ENCODE measurements around the gene PTPRQ. TPM values are rescaled to one million over a fixed set of nuclear protein-coding genes. Genes with fewer than 3 reads are reported as not detected.

PTPRQ gene
- total RNA-seq, 1 experiment from 2014 or later: not detected

DNA sequence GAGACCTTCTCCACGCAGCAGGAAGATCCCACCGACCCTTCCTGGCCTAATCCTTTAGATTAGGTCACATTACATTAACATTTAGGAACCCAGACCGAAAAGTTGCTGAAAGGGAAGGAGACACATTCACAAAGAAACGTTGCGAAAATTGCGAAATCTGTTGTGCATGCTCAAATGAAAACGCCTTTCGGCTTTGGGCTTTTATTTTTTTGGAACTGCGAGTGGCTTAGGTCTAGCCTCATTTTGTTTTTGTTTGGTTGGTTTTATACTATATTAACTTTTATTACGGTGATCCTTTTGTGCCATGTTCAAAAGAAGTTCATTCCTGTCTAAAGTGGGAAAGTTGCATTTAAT is 264.9 kb downstream of the PTPRQ start:
- Mint-ChIP-seq H3K27ac (no peak overlapping the region), H3K36me3 (no peaks in the 10 kb centered on the region), H3K4me1 (peaks cover 56% of the 10 kb centered on the region), H3K27me3 (ENCODE audit: low read depth) (peaks cover 98% of the 10 kb centered on the region), H3K4me3 (peak overlapping the region; percentile 72), H3K9me3 (no peaks in the 10 kb centered on the region)
- TF ChIP-seq ZNF396 (CRISPR knock-in tag; IDR thresholded peaks at IDR 0.05; ENCODE audit: borderline replicate concordance): no peak
- no peak for TF ChIP-seq PRRX2 (CRISPR knock-in tag; IDR thresholded peaks at IDR 0.05)
- no peak for TF ChIP-seq HMGA2 (CRISPR knock-in tag; IDR thresholded peaks at IDR 0.05)
- TF ChIP-seq CBFB (CRISPR knock-in tag; IDR thresholded peaks at IDR 0.05; ENCODE audit: low read depth): no peak
- TF ChIP-seq IRF2 (CRISPR knock-in tag; IDR thresholded peaks at IDR 0.05; ENCODE audit: borderline replicate concordance, low read depth): no peak
- TF ChIP-seq ZNF317 (CRISPR knock-in tag; IDR thresholded peaks at IDR 0.05; ENCODE audit: borderline replicate concordance, low read depth): no peak
- no peak for TF ChIP-seq EMX1 (CRISPR knock-in tag; IDR thresholded peaks at IDR 0.05)
- TF ChIP-seq JUN (CRISPR knock-in tag; IDR thresholded peaks at IDR 0.05): no peak
- TF ChIP-seq OVOL2 (CRISPR knock-in tag; IDR thresholded peaks at IDR 0.05; ENCODE audit: borderline replicate concordance): no peak
- TF ChIP-seq ARID4B (CRISPR knock-in tag; IDR thresholded peaks at IDR 0.05; ENCODE audit: borderline replicate concordance): no peak
- no peak for TF ChIP-seq NFATC4 (CRISPR knock-in tag; IDR thresholded peaks at IDR 0.05)
- DNase-seq (ENCODE audit: low spot score) (no peak), ATAC-seq (no peak)
- POLR2A ChIA-PET: no interaction called here
- CTCF ChIA-PET: interaction anchor here (0.7 to 1.2 kb wide), 2 partner anchors 226 to 620 kb away, joined by 4 read pairs; no protein-coding TSS in a partner anchor

DNA sequence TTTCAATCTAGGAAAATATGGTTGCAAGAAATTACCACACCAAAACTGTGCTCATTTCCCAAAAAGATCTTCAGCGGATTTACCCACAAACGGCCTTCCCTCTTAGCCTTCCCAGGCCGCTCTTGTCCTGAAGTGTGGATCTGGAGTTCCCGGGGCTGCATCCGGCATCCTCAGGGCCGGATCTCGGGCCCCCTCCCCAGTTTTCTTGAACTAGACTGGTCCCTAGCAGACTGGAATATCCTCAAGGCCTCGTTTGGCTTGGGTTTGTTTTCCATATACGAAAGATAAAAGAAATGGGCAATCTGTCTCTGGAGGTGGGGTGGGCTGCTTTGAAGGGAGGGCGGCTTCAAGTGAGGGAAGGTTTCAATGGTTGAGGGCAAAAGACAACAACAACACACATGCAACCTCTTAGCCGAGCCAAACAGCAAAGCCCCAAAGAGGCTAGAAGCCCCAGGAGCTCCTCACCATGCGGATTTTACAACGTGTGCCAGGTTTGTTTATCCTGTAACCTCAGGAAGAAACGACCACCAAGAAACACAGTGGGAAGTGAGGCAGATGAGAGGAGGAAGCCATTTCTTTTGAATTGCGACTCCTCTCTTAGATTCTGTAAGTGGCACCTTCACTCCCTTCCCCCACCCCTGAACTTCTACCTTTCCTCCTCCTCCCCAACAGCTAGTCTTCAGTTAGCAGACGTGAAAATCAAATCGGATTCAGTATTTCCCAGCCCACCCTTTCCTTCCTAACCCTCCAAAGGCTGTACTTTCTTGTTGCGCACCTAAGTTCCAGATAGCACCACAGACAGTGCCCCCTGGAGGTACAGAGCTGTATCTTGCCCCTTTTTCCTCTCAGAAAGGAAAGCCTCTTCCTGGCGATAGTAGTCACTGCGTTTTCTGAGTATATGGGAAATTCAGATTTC is 266.0 kb downstream of the PTPRQ start:
- H3K27ac Mint-ChIP-seq: no peak overlapping the region
- H3K4me3 Mint-ChIP-seq: peak overlapping the region; percentile 65
- ChIA-PET CTCF (interaction anchor here (0.5 to 2.1 kb wide), 15 partner anchors 8 to 408 kb away, joined by 3 to 19 read pairs (median 4); no protein-coding TSS in a partner anchor), POLR2A (no interaction called here)
- TF ChIP-seq SMAD3 (CRISPR knock-in tag; IDR thresholded peaks at IDR 0.05; ENCODE audit: borderline replicate concordance): no peak
- no peak for TF ChIP-seq OVOL2 (CRISPR knock-in tag; IDR thresholded peaks at IDR 0.05; ENCODE audit: borderline replicate concordance)
- no peak for TF ChIP-seq JUN (CRISPR knock-in tag; IDR thresholded peaks at IDR 0.05)
- TF ChIP-seq ZMAT4 (CRISPR knock-in tag; IDR thresholded peaks at IDR 0.05): no peak
- TF ChIP-seq ZNF263 (CRISPR knock-in tag; IDR thresholded peaks at IDR 0.05; ENCODE audit: low read depth): no peak
- TF ChIP-seq, protein P1, sequence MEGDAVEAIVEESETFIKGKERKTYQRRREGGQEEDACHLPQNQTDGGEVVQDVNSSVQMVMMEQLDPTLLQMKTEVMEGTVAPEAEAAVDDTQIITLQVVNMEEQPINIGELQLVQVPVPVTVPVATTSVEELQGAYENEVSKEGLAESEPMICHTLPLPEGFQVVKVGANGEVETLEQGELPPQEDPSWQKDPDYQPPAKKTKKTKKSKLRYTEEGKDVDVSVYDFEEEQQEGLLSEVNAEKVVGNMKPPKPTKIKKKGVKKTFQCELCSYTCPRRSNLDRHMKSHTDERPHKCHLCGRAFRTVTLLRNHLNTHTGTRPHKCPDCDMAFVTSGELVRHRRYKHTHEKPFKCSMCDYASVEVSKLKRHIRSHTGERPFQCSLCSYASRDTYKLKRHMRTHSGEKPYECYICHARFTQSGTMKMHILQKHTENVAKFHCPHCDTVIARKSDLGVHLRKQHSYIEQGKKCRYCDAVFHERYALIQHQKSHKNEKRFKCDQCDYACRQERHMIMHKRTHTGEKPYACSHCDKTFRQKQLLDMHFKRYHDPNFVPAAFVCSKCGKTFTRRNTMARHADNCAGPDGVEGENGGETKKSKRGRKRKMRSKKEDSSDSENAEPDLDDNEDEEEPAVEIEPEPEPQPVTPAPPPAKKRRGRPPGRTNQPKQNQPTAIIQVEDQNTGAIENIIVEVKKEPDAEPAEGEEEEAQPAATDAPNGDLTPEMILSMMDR (IDR thresholded peaks at IDR 0.05): peak; percentile 58
- no peaks in the 10 kb centered on the region for H3K36me3 Mint-ChIP-seq
- ATAC-seq (peak; percentile 40), DNase-seq (ENCODE audit: low spot score) (peak; percentile 62)
- no peaks in the 10 kb centered on the region for H3K9me3 Mint-ChIP-seq
- peaks cover 99% of the 10 kb centered on the region for H3K27me3 Mint-ChIP-seq (ENCODE audit: low read depth)
- peaks cover 65% of the 10 kb centered on the region for H3K4me1 Mint-ChIP-seq
